HepG2 (cell line): Measurements from ENCODE around the gene FFAR2. TPM values are rescaled to one million over a fixed set of nuclear protein-coding genes. Genes with fewer than 3 reads are reported as not detected.

Experiments used
- BORCS8-MEF2B ChIP-seq: sonication (generic); formaldehyde crosslinking; IDR thresholded peaks from 2 replicates; pipeline ENCODE4 v1.8.0; 2022; ENCODE audit warnings: mild to moderate bottlenecking, missing genetic modification reagents
- KMT2B ChIP-seq: IDR thresholded peaks from 2 replicates; pipeline ENCODE4 v1.6.1; 2016; ENCODE audit warnings: missing genetic modification reagents, missing compliant biosample characterization
- MED13 ChIP-seq: sonication (generic); formaldehyde crosslinking; IDR thresholded peaks from 2 replicates; pipeline ENCODE4 v1.5.0; 2020; ENCODE audit warnings: missing genetic modification reagents
- NR2F2 ChIP-seq: IDR thresholded peaks from 2 replicates; pipeline ENCODE4 v1.6.1; 2012; ENCODE audit warnings: low read depth, inconsistent platforms, borderline replicate concordance
- POLR2G ChIP-seq: fragments of 200-400 bp; formaldehyde crosslinking; IDR thresholded peaks from 2 replicates; pipeline ENCODE4 v1.6.1; 2018; ENCODE audit warnings: mild to moderate bottlenecking, low read depth, low read length, moderate library complexity
- SP2 ChIP-seq: sonication (generic); formaldehyde crosslinking; IDR thresholded peaks from 2 replicates; pipeline ENCODE4 v1.5.1; 2020; ENCODE audit warnings: mild to moderate bottlenecking, missing genetic modification reagents
- TEF ChIP-seq: sonication (generic); formaldehyde crosslinking; IDR thresholded peaks from 2 replicates; pipeline ENCODE4 v1.5.0; 2020; ENCODE audit warnings: missing genetic modification reagents
- ZNF12 ChIP-seq: sonication (generic); formaldehyde crosslinking; IDR thresholded peaks from 2 replicates; pipeline ENCODE4 v1.5.0; 2020; ENCODE audit warnings: missing genetic modification reagents
- ZNF350 ChIP-seq: sonication (generic); formaldehyde crosslinking; IDR thresholded peaks from 2 replicates; pipeline ENCODE4 v1.4.0; 2020; ENCODE audit warnings: mild to moderate bottlenecking, low read depth, missing genetic modification reagents, borderline replicate concordance
- ZNF674 ChIP-seq: sonication (generic); formaldehyde crosslinking; IDR thresholded peaks from 2 replicates; pipeline ENCODE4 v1.5.0; 2020; ENCODE audit warnings: low read depth, mild to moderate bottlenecking, missing genetic modification reagents
- polyA plus RNA-seq, 8 experiments: library from polyadenylated mRNA; depleted of rRNA in 3 of 8; stranded (reverse) in 7 of 8; unstranded in 1 of 8; fragments of >200 nt; fragmentation: Illumina TruSeq in 4 of 8; extraction: Trizol in 4 of 8; gene quantifications; 2 replicates each; pipeline versions ENCODE4 v1.2.1 to v1.2.3, GENCODE V29; 2011 to 2016; ENCODE audit warnings: low read depth in 4 of 8, missing spikeins in 1 of 8, mixed read lengths in 1 of 8; ENCODE audit not compliant: insufficient read depth in 1 of 8
- total RNA-seq, 5 experiments: library from RNA; depleted of rRNA; stranded (reverse); fragments of >200 nt; fragmentation: Illumina TruSeq; extraction: Trizol; gene quantifications; 2 replicates each; pipeline ENCODE4 v1.2.3, GENCODE V29; 2016; ENCODE audit warnings: low read depth in 1 of 5
- TF ChIP-seq, protein P1 (sequence below): sonication (generic); formaldehyde crosslinking; IDR thresholded peaks from 2 replicates; pipeline ENCODE4 v1.5.0; 2020; ENCODE audit warnings: mild to moderate bottlenecking, missing genetic modification reagents, borderline replicate concordance
- TF ChIP-seq, protein P2 (sequence below): sonication (generic); formaldehyde crosslinking; IDR thresholded peaks from 2 replicates; pipeline ENCODE4 v1.5.1; 2020; ENCODE audit warnings: missing genetic modification reagents, mild to moderate bottlenecking, borderline replicate concordance
- TF ChIP-seq, protein P3 (sequence below): conservative IDR thresholded peaks from 2 replicates; pipeline ENCODE4 v1.6.1; 2018; ENCODE audit warnings: missing genetic modification reagents
- TF ChIP-seq, protein P4 (sequence below): IDR thresholded peaks from 2 replicates; pipeline ENCODE4 v1.6.1; 2016
- TF ChIP-seq, protein P5 (sequence below): sonication (generic); formaldehyde crosslinking; IDR thresholded peaks from 2 replicates; pipeline ENCODE4 v1.5.0; 2020; ENCODE audit warnings: missing genetic modification reagents
- TF ChIP-seq, protein P6 (sequence below): sonication (generic); formaldehyde crosslinking; IDR thresholded peaks from 2 replicates; pipeline ENCODE4 v1.4.0; 2020; ENCODE audit warnings: missing genetic modification reagents

Gene FFAR2
- total and polyA plus RNA-seq, 2 of the 13 experiments (the other 11 are each of a cell fraction or from before 2014, with no cell fraction given): 0.12 TPM; not detected in 1

- TF ChIP-seq, protein P1, sequence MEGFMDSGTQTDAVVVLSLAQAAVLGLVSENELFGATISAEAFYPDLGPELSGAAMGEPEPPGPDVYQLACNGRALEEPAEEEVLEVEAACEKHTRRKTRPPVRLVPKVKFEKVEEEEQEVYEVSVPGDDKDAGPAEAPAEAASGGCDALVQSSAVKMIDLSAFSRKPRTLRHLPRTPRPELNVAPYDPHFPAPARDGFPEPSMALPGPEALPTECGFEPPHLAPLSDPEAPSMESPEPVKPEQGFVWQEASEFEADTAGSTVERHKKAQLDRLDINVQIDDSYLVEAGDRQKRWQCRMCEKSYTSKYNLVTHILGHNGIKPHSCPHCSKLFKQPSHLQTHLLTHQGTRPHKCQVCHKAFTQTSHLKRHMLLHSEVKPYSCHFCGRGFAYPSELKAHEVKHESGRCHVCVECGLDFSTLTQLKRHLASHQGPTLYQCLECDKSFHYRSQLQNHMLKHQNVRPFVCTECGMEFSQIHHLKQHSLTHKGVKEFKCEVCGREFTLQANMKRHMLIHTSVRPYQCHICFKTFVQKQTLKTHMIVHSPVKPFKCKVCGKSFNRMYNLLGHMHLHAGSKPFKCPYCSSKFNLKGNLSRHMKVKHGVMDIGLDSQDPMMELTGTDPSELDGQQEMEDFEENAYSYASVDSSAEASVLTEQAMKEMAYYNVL (CRISPR knock-in tag): no peak
- TF ChIP-seq POLR2G: no peak
- TF ChIP-seq, protein P2, sequence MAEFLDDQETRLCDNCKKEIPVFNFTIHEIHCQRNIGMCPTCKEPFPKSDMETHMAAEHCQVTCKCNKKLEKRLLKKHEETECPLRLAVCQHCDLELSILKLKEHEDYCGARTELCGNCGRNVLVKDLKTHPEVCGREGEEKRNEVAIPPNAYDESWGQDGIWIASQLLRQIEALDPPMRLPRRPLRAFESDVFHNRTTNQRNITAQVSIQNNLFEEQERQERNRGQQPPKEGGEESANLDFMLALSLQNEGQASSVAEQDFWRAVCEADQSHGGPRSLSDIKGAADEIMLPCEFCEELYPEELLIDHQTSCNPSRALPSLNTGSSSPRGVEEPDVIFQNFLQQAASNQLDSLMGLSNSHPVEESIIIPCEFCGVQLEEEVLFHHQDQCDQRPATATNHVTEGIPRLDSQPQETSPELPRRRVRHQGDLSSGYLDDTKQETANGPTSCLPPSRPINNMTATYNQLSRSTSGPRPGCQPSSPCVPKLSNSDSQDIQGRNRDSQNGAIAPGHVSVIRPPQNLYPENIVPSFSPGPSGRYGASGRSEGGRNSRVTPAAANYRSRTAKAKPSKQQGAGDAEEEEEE (CRISPR knock-in tag): peak; percentile 54; the same call in 1 of the 2 replicates
- TF ChIP-seq SP2: no peak
- TF ChIP-seq, protein P3, sequence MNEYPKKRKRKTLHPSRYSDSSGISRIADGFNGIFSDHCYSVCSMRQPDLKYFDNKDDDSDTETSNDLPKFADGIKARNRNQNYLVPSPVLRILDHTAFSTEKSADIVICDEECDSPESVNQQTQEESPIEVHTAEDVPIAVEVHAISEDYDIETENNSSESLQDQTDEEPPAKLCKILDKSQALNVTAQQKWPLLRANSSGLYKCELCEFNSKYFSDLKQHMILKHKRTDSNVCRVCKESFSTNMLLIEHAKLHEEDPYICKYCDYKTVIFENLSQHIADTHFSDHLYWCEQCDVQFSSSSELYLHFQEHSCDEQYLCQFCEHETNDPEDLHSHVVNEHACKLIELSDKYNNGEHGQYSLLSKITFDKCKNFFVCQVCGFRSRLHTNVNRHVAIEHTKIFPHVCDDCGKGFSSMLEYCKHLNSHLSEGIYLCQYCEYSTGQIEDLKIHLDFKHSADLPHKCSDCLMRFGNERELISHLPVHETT (CRISPR knock-in tag): no peak
- TF ChIP-seq ZNF350 (CRISPR knock-in tag): no peak; the same call in 1 of the 2 replicates
- no peak for TF ChIP-seq BORCS8-MEF2B
- TF ChIP-seq, protein P4, sequence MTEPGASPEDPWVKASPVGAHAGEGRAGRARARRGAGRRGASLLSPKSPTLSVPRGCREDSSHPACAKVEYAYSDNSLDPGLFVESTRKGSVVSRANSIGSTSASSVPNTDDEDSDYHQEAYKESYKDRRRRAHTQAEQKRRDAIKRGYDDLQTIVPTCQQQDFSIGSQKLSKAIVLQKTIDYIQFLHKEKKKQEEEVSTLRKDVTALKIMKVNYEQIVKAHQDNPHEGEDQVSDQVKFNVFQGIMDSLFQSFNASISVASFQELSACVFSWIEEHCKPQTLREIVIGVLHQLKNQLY (CRISPR knock-in tag): 0 out of 2 replicates have a peak, but pooled peaks have one; percentile 10
- peak; percentile 62 for TF ChIP-seq NR2F2
- TF ChIP-seq, protein P5, sequence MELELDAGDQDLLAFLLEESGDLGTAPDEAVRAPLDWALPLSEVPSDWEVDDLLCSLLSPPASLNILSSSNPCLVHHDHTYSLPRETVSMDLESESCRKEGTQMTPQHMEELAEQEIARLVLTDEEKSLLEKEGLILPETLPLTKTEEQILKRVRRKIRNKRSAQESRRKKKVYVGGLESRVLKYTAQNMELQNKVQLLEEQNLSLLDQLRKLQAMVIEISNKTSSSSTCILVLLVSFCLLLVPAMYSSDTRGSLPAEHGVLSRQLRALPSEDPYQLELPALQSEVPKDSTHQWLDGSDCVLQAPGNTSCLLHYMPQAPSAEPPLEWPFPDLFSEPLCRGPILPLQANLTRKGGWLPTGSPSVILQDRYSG: no peak
- TF ChIP-seq ZNF12 (CRISPR knock-in tag): no peak
- no peak for TF ChIP-seq MED13
- TF ChIP-seq KMT2B (CRISPR knock-in tag): no peak
- TF ChIP-seq TEF (CRISPR knock-in tag): no peak
- no peak for TF ChIP-seq ZNF674 (CRISPR knock-in tag)
- TF ChIP-seq, protein P6, sequence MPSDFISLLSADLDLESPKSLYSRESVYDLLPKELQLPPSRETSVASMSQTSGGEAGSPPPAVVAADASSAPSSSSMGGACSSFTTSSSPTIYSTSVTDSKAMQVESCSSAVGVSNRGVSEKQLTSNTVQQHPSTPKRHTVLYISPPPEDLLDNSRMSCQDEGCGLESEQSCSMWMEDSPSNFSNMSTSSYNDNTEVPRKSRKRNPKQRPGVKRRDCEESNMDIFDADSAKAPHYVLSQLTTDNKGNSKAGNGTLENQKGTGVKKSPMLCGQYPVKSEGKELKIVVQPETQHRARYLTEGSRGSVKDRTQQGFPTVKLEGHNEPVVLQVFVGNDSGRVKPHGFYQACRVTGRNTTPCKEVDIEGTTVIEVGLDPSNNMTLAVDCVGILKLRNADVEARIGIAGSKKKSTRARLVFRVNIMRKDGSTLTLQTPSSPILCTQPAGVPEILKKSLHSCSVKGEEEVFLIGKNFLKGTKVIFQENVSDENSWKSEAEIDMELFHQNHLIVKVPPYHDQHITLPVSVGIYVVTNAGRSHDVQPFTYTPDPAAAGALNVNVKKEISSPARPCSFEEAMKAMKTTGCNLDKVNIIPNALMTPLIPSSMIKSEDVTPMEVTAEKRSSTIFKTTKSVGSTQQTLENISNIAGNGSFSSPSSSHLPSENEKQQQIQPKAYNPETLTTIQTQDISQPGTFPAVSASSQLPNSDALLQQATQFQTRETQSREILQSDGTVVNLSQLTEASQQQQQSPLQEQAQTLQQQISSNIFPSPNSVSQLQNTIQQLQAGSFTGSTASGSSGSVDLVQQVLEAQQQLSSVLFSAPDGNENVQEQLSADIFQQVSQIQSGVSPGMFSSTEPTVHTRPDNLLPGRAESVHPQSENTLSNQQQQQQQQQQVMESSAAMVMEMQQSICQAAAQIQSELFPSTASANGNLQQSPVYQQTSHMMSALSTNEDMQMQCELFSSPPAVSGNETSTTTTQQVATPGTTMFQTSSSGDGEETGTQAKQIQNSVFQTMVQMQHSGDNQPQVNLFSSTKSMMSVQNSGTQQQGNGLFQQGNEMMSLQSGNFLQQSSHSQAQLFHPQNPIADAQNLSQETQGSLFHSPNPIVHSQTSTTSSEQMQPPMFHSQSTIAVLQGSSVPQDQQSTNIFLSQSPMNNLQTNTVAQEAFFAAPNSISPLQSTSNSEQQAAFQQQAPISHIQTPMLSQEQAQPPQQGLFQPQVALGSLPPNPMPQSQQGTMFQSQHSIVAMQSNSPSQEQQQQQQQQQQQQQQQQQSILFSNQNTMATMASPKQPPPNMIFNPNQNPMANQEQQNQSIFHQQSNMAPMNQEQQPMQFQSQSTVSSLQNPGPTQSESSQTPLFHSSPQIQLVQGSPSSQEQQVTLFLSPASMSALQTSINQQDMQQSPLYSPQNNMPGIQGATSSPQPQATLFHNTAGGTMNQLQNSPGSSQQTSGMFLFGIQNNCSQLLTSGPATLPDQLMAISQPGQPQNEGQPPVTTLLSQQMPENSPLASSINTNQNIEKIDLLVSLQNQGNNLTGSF: no peak
Measured at GRCh38 chr19:35459414-35460082, 11.5 kb downstream of the FFAR2 start (continued).
